Heart left ventricle (tissue), 16 donors: ENCODE results near the gene FOXP1. TPM values are rescaled to one million over a fixed set of nuclear protein-coding genes. Genes with fewer than 3 reads are reported as not detected.
A peak's percentile ranks its signal among the peaks of the same experiment; 100 is the strongest.

Source experiments
- ATAC-seq, 4 donors: fragments of 200-7000 bp; cut with Tn5 transposase; one replicate each; pipeline ENCODE4 v1.9.1; 2020 to 2022; ENCODE audit warnings: moderate library complexity in 4 of 4, mild to moderate bottlenecking in 3 of 4, moderate number of reproducible peaks in 1 of 4
- DNase-seq, 5 donors: peaks; one replicate each; pipeline ENCODE4 v3.0.0-alpha.2; 2020
- H3K27ac ChIP-seq, 12 donors: fragments of 200-600 bp; sonication (generic) in 4 of 12; one replicate each; pipeline versions ENCODE4 v1.5.0 to v1.8.0; 2016 to 2022; ENCODE audit warnings: mild to moderate bottlenecking in 2 of 12
- H3K27me3 ChIP-seq, 9 donors: fragments of 200-600 bp; sonication (generic) in 2 of 9; one replicate each; pipeline versions ENCODE4 v1.5.1 to v1.8.0; 2016 to 2022; ENCODE audit warnings: mild to moderate bottlenecking in 3 of 9
- H3K36me3 ChIP-seq, 9 donors: fragments of 200-600 bp; sonication (generic) in 2 of 9; one replicate each; pipeline versions ENCODE4 v1.5.0 to v1.8.0; 2018 to 2022; ENCODE audit warnings: mild to moderate bottlenecking in 2 of 9
- H3K4me1 ChIP-seq, 12 donors: fragments of 200-600 bp; sonication (generic) in 4 of 12; one replicate each; pipeline versions ENCODE4 v1.5.0 to v1.8.0; 2016 to 2022; ENCODE audit warnings: mild to moderate bottlenecking in 3 of 12
- H3K4me3 ChIP-seq, 12 donors: fragments of 200-600 bp; sonication (generic) in 4 of 12; one replicate each; pipeline versions ENCODE4 v1.5.0 to v1.8.0; 2017 to 2022; ENCODE audit warnings: mild to moderate bottlenecking in 9 of 12, moderate library complexity in 4 of 12
- H3K9me3 ChIP-seq, 12 donors: fragments of 200-600 bp; sonication (generic) in 4 of 12; one replicate each; pipeline versions ENCODE4 v1.5.0 to v1.8.0; 2016 to 2022; ENCODE audit warnings: mild to moderate bottlenecking in 1 of 12
- POLR2A ChIP-seq, 2 donors: fragments of 450-650 bp; IDR thresholded peaks; one replicate each; pipeline ENCODE4 v1.6.1; 2017; ENCODE audit warnings: antibody characterized with exemption in 2 of 2, mild to moderate bottlenecking in 2 of 2, moderate library complexity in 2 of 2
- WGBS, 4 donors: extraction: QIAGEN DNeasy Blood & Tissue Kit in 2 of 4; methylation state at CpG; one replicate each; pipeline versions ENCODE4 v1.1.5 to v1.1.7; 2013 to 2018; 5-methylcytosine and 5-hydroxymethylcytosine counted together
- intact Hi-C, 10 donors: fragments of 100-400 bp; cut with DNase I; formaldehyde crosslinking; loops; one replicate each; pipeline versions ENCODE4 v1.11.1 to v1.14.2; 2022
- polyA plus RNA-seq, 2 donors: library from polyadenylated mRNA; stranded (reverse); fragments of 200-250 nt; gene quantifications; one replicate each; pipeline ENCODE4 v1.2.3, GENCODE V29; 2013
- total RNA-seq, 9 donors: library from RNA; depleted of rRNA in 2 of 9; stranded (reverse); fragments of >200 nt in 2 of 9; fragmentation: NEBNext Ultra II Directional in 3 of 9; extraction: Animal tissue kit (Norgen Biotek cat#: 25700) in 3 of 9; gene quantifications; one replicate each; pipeline versions ENCODE4 v1.1.0 to v1.2.4, GENCODE V29; 2016 to 2023
- TF ChIP-seq, protein P1 (sequence below), 12 donors: fragments of 200-600 bp; sonication (generic) in 4 of 12; IDR thresholded peaks; one replicate each; pipeline versions ENCODE4 v1.5.0 to v1.8.0; 2018 to 2022; ENCODE audit warnings: antibody characterized with exemption in 12 of 12, mild to moderate bottlenecking in 5 of 12
- donor health status: ischemic (EF 13 %, LVEDD 7.1; RV severe dilation, severe dysfunction).
- donor health status: healthy with polysubstance abuse.
- donor health status: DM: no; HTN: yes; CAD: no.
- donor health status: DM: no; HTN: no; CAD: no.
- donor health status: ischemic (EF 25% LVEDD 6.9; RV normal size, moderate dysfunction).
- donor health status: ischemic (EF 25% LVEDD 5.7; RV mildly dilated, moderate dysfunction).
- donor health status: healthy.
- donor health status: DM: yes; HTN: yes; CAD: no.
- donor health status: ischemic (EF 35%, LVEDD 5.7; RV mildly dilated, moderate dysfunction).
- donor health status: nonischemic (EF 11% LVEDD 7.7; RV severe dilation, severe dysfunction).
- donor health status: DM: yes; HTN: yes; CAD: no.
- donor health status: PGD.
- donor health status: ischemic (EF 29% LVEDD 5.4; RV normal size, mild dysfunction).
- donor health status: nonischemic (EF 23%, LVEDD 6.1; RV moderate dilation, normal function).

Gene FOXP1
- total and polyA plus RNA-seq, 11 donors: 14.9 to 67.8 (median 41.1) TPM

GRCh38 chr3:71494212-71494611 is 89.3 kb downstream of the FOXP1 start:
- DNase-seq: no peak
- peak overlapping the region in 1 of 12 donors; percentile 81 for H3K27ac ChIP-seq
- no peak for ATAC-seq
- peaks cover 0 to 32% (median 4%) of the 10 kb centered on the region in 9 donors for H3K36me3 ChIP-seq
- intact Hi-C loops: no loop called here
- peaks cover 0 to 6% (median 0%) of the 10 kb centered on the region in 12 donors for H3K9me3 ChIP-seq
- TF ChIP-seq POLR2A (IDR thresholded peaks at IDR 0.05): no peak
- TF ChIP-seq, protein P1, sequence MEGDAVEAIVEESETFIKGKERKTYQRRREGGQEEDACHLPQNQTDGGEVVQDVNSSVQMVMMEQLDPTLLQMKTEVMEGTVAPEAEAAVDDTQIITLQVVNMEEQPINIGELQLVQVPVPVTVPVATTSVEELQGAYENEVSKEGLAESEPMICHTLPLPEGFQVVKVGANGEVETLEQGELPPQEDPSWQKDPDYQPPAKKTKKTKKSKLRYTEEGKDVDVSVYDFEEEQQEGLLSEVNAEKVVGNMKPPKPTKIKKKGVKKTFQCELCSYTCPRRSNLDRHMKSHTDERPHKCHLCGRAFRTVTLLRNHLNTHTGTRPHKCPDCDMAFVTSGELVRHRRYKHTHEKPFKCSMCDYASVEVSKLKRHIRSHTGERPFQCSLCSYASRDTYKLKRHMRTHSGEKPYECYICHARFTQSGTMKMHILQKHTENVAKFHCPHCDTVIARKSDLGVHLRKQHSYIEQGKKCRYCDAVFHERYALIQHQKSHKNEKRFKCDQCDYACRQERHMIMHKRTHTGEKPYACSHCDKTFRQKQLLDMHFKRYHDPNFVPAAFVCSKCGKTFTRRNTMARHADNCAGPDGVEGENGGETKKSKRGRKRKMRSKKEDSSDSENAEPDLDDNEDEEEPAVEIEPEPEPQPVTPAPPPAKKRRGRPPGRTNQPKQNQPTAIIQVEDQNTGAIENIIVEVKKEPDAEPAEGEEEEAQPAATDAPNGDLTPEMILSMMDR (IDR thresholded peaks at IDR 0.05): no peak
- H3K27me3 ChIP-seq: no peaks in the 10 kb centered on the region
- 92 to 97% (median 95%) methylated on average over 5 of the region's 5 CpGs for WGBS, 4 donors
- no peak overlapping the region for H3K4me3 ChIP-seq
- H3K4me1 ChIP-seq: peaks cover 0 to 38% (median 21%) of the 10 kb centered on the region in 12 donors

DNA sequence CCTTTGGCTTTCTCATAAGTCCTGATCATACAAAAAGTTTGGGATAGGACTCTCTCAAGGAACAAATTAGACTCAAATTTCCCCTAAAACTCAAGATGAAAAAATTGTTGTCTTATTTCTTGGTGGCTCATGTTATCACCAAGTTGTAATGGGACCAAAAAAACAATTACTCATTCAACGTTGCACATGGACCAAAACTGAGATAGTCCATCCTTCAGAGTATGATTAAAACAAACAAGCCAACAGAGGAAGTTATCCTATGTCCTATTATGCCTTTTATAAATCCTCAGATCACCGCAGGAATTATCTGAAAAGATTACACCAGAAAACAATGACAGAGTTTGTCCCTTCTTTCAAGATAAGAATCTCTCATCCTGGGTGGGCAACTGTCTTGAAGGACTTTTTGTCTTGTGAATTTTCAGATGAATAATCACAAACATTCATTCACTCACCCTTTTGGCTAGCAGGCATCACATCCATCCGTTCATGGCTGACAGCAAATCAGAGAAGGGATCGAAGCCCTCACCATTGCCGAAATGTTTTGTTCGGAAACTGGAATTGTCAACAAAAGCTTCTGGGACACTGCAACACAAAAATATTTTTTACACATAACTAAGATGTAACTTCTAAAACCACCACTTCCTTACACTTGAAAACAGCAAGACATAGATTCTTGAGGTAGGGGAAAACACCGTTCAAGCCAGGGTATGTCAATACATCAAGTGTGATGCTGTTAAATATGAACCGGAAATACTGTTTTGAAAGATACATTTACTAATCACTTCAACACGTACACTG is 90.4 kb downstream of the FOXP1 start:
- 86 to 89% (median 86%) methylated on average over 9 of the region's 9 CpGs for WGBS, 4 donors
- peak overlapping the region in 1 of 12 donors; percentile 28 for H3K4me3 ChIP-seq
- ATAC-seq: no peak
- TF ChIP-seq POLR2A (IDR thresholded peaks at IDR 0.05): no peak
- TF ChIP-seq, protein P1 (IDR thresholded peaks at IDR 0.05): no peak
- H3K36me3 ChIP-seq: peaks cover 0 to 32% (median 4%) of the 10 kb centered on the region in 9 donors
- peaks cover 0 to 42% (median 16%) of the 10 kb centered on the region in 12 donors for H3K4me1 ChIP-seq
- no peaks in the 10 kb centered on the region for H3K27me3 ChIP-seq
- peaks cover 0 to 6% (median 0%) of the 10 kb centered on the region in 12 donors for H3K9me3 ChIP-seq
- peak overlapping the region in 1 of 12 donors; percentile 81 for H3K27ac ChIP-seq
- intact Hi-C loops: no loop called here
- no peak for DNase-seq

DNA sequence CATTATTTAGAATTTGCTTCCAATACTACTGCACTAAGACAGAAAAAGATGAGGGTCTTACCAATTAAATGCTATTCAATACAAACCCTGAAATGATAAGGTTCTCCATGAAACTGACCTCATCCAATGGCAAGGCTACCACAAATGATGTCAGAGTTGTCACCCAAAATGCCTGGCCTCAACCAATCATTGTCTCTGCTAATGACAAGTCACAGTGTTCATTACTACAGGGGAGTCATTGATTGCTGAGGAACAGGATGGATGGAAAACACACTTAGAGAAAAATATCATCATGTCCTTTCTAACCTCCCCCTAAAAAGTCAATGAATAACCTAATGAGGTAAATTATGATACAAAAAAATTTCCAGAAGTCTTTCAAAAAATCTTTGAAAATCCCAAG is 91.0 kb downstream of the FOXP1 start:
- peak overlapping the region in 1 of 12 donors; percentile 81 for H3K27ac ChIP-seq
- no peak for TF ChIP-seq POLR2A (IDR thresholded peaks at IDR 0.05)
- TF ChIP-seq, protein P1 (IDR thresholded peaks at IDR 0.05): no peak
- ATAC-seq (no peak), DNase-seq (no peak)
- peaks cover 0 to 6% (median 0%) of the 10 kb centered on the region in 12 donors for H3K9me3 ChIP-seq
- intact Hi-C loops: no loop called here
- H3K36me3 ChIP-seq: peaks cover 0 to 32% (median 4%) of the 10 kb centered on the region in 9 donors
- no peaks in the 10 kb centered on the region for H3K27me3 ChIP-seq
- H3K4me3 ChIP-seq: peak overlapping the region in 1 of 12 donors; percentile 28
- H3K4me1 ChIP-seq: peaks cover 0 to 39% (median 11%) of the 10 kb centered on the region in 12 donors

- no peaks in the 10 kb centered on the region for H3K27me3 ChIP-seq
- H3K27ac ChIP-seq: peak overlapping the region in 1 of 12 donors; percentile 81
- peaks cover 0 to 32% (median 4%) of the 10 kb centered on the region in 9 donors for H3K36me3 ChIP-seq
- ATAC-seq (no peak), DNase-seq (no peak)
- H3K9me3 ChIP-seq: peaks cover 0 to 6% (median 0%) of the 10 kb centered on the region in 12 donors
- TF ChIP-seq POLR2A (IDR thresholded peaks at IDR 0.05): no peak
- TF ChIP-seq, protein P1 (IDR thresholded peaks at IDR 0.05): no peak
- WGBS, 4 donors: 86 to 95% (median 92%) methylated on average over 9 of the region's 9 CpGs
- peaks cover 0 to 27% (median 4%) of the 10 kb centered on the region in 12 donors for H3K4me1 ChIP-seq
- intact Hi-C loops: no loop called here
- H3K4me3 ChIP-seq: peak overlapping the region in 1 of 12 donors; percentile 1
These were observed 92.3 kb downstream of the FOXP1 start for GRCh38 chr3:71491154-71491752.
